GM12892 (cell line): Measurements from ENCODE around the gene YY1.

Source experiments
- POLR2A ChIP-seq: IDR thresholded peaks from 2 replicates; pipeline ENCODE4 v1.6.1; 2011; ENCODE audit warnings: low read depth, low read length, control low read depth
- POLR2AphosphoS5 ChIP-seq: IDR thresholded peaks from 2 replicates; pipeline ENCODE4 v1.6.1; 2011; ENCODE audit warnings: low read depth, low read length, control low read depth
- TAF1 ChIP-seq: IDR thresholded peaks from 2 replicates; pipeline ENCODE4 v1.6.1; 2011; ENCODE audit warnings: low read depth, mild to moderate bottlenecking, control low read depth, low read length, borderline replicate concordance

- no peak for TF ChIP-seq POLR2A
- no peak for TF ChIP-seq TAF1
- no peak for TF ChIP-seq POLR2AphosphoS5
Observed at GRCh38 chr14:100297320-100298300, 58.7 kb downstream of the YY1 start.
